ENCODE data around the gene INSYN2B.

DNA sequence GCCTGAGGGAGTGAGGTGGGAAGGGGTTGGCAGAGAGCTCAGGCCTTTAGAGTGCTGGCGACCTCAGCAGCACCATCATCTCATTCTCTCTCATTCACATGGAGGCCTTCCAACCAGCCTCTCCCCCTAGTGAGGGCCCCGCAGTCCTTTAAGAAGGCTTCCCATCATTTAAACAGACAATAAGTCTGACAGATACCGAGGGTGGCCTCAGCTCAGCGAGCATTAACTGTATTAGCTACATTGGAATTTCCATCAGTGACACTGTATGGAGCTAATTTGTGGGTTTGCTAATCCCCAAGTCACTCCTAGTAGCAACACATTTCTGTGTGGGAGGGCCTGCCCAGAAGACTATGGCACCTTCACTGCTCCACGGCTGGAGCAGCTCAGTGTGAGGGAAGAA, 75.8 kb downstream of the INSYN2B start:
- no peak for TF ChIP-seq YY1 (IDR thresholded peaks at IDR 0.05; ENCODE audit: insufficient read depth, insufficient read length)
- no peak for TF ChIP-seq SUZ12 (IDR thresholded peaks at IDR 0.05; ENCODE audit: extremely low read depth, insufficient read depth, insufficient read length)

Measured in NT2/D1 (cell line).